Neural cell (in vitro differentiated cells): ENCODE data around the gene PACSIN2. TPM values are rescaled to one million over a fixed set of nuclear protein-coding genes. Genes with fewer than 3 reads are reported as not detected.

ENCODE experiments used
- H2AFZ ChIP-seq: fragments of 200-600, 300-800 bp; sonication (generic), shearing (Covaris generic); 2 replicates; pipeline ENCODE4 v1.6.0; 2014; ENCODE audit warnings: low read depth, mild to moderate bottlenecking, antibody characterized with exemption, low read length, moderate library complexity
- H3F3A ChIP-seq: fragments of 200-600 bp; shearing (Covaris generic); 2 replicates; pipeline ENCODE4 v1.6.1; 2016; ENCODE audit warnings: mild to moderate bottlenecking, moderate library complexity, mixed read lengths, antibody characterized with exemption, low read length; ENCODE audit not compliant: insufficient read depth, poor library complexity, severe bottlenecking
- H3K27ac ChIP-seq: fragments of 200-600, 300-800 bp; sonication (generic), shearing (Covaris generic); 2 replicates; pipeline ENCODE4 v1.5.1; 2014; ENCODE audit warnings: mild to moderate bottlenecking, low read length, moderate library complexity
- H3K27me3 ChIP-seq: fragments of 300-800, 200-600 bp; sonication (generic), shearing (Covaris generic); 2 replicates; pipeline ENCODE4 v1.6.0; 2014; ENCODE audit warnings: mild to moderate bottlenecking, low read depth, low read length, moderate library complexity; ENCODE audit not compliant: insufficient read depth
- H3K36me3 ChIP-seq: fragments of 300-800, 200-600 bp; sonication (generic), shearing (Covaris generic); 2 replicates; pipeline ENCODE4 v1.5.1; 2014; ENCODE audit warnings: mild to moderate bottlenecking, antibody characterized with exemption, low read length, moderate library complexity; ENCODE audit not compliant: insufficient read depth
- H3K4me2 ChIP-seq: fragments of 300-800, 200-600 bp; sonication (generic), shearing (Covaris generic); 2 replicates; pipeline ENCODE4 v1.6.0; 2014; ENCODE audit warnings: mild to moderate bottlenecking, low read length
- H3K4me3 ChIP-seq: fragments of 300-800, 200-600 bp; sonication (generic), shearing (Covaris generic); 2 replicates; pipeline ENCODE4 v1.5.1; 2014; ENCODE audit warnings: mild to moderate bottlenecking, low read length, moderate library complexity
- H3K79me2 ChIP-seq: fragments of 200-600 bp; shearing (Covaris generic); replicated peaks from 2 replicates; pipeline ENCODE4 v1.6.0; 2014; ENCODE audit warnings: mild to moderate bottlenecking, low read length, moderate library complexity; ENCODE audit not compliant: insufficient read depth
- H3K9ac ChIP-seq: fragments of 300-800, 200-600 bp; sonication (generic), shearing (Covaris generic); 2 replicates; pipeline ENCODE4 v1.6.1; 2016; ENCODE audit warnings: mild to moderate bottlenecking, low read length, mixed read lengths
- H3K9me2 ChIP-seq: fragments of 200-600 bp; shearing (Covaris generic); 2 replicates; pipeline ENCODE4 v1.6.1; 2016; ENCODE audit warnings: mild to moderate bottlenecking, low read length, mixed read lengths; ENCODE audit not compliant: insufficient read depth
- H3K9me3 ChIP-seq: fragments of 200-600, 300-800 bp; sonication (generic), shearing (Covaris generic); 2 replicates; pipeline ENCODE4 v1.6.1; 2016; ENCODE audit warnings: mild to moderate bottlenecking, mixed run types, low read length, moderate library complexity, mixed read lengths
- H4K20me1 ChIP-seq: fragments of 200-600 bp; shearing (Covaris generic); 2 replicates; pipeline ENCODE4 v1.6.1; 2016; ENCODE audit warnings: mild to moderate bottlenecking, mixed run types; ENCODE audit not compliant: insufficient read depth
- CTCF ChIP-seq: fragments of 450-650 bp; IDR thresholded peaks from 2 replicates; pipeline ENCODE4 v1.5.1; 2014; ENCODE audit warnings: antibody characterized with exemption, mild to moderate bottlenecking, moderate library complexity; ENCODE audit not compliant: poor library complexity, severe bottlenecking
- EP300 ChIP-seq: fragments of 450-650 bp; conservative IDR thresholded peaks from 2 replicates; pipeline ENCODE4 v1.6.1; 2014; ENCODE audit warnings: antibody characterized with exemption, mild to moderate bottlenecking, moderate library complexity; ENCODE audit not compliant: poor library complexity, severe bottlenecking
- EZH2 ChIP-seq: fragments of 200-600, 300-800 bp; shearing (Covaris generic), sonication (generic); IDR thresholded peaks from 2 replicates; pipeline ENCODE4 v1.6.1; 2014; ENCODE audit warnings: antibody characterized with exemption, low read length, borderline replicate concordance, mild to moderate bottlenecking; ENCODE audit not compliant: insufficient read depth, poor library complexity, severe bottlenecking
- MXI1 ChIP-seq: fragments of 450-650 bp; conservative IDR thresholded peaks from 2 replicates; pipeline ENCODE4 v1.6.1; 2014; ENCODE audit warnings: antibody characterized with exemption, mild to moderate bottlenecking; ENCODE audit not compliant: poor library complexity, severe bottlenecking
- POLR2AphosphoS5 ChIP-seq: IDR thresholded peaks from 2 replicates; pipeline ENCODE4 v1.6.1; 2012
- RAD21 ChIP-seq: fragments of 450-650 bp; conservative IDR thresholded peaks from 2 replicates; pipeline ENCODE4 v1.6.1; 2014; ENCODE audit warnings: antibody characterized with exemption, mild to moderate bottlenecking, moderate library complexity
- REST ChIP-seq: IDR thresholded peaks from 2 replicates; pipeline ENCODE4 v1.6.1; 2012; ENCODE audit warnings: borderline replicate concordance
- SMC3 ChIP-seq: fragments of 450-650 bp; conservative IDR thresholded peaks from 2 replicates; pipeline ENCODE4 v1.6.1; 2014; ENCODE audit warnings: antibody characterized with exemption, mild to moderate bottlenecking, moderate library complexity; ENCODE audit not compliant: poor library complexity
- TAF1 ChIP-seq: IDR thresholded peaks from 2 replicates; pipeline ENCODE4 v1.6.1; 2012; ENCODE audit warnings: low read depth
- polyA plus RNA-seq: library from polyadenylated mRNA; depleted of rRNA; stranded (reverse); fragments of >200 nt; gene quantifications from 2 replicates; pipeline ENCODE4 v1.2.3, GENCODE V29; 2014

The PACSIN2 gene
- polyA plus RNA-seq, 1 donor from 2014 or later = 47.2 TPM

GRCh38 chr22:42879371-42880021, 135.5 kb downstream of the PACSIN2 start:
- H2AFZ ChIP-seq = no peak overlapping the region
- H3F3A ChIP-seq = no peaks in the 10 kb centered on the region
- no peaks in the 10 kb centered on the region for H3K9me3 ChIP-seq
- no peaks in the 10 kb centered on the region for H4K20me1 ChIP-seq
- no peak overlapping the region for H3K4me3 ChIP-seq
- H3K27me3 ChIP-seq = no peaks in the 10 kb centered on the region
- no peaks in the 10 kb centered on the region for H3K79me2 ChIP-seq
- no peaks in the 10 kb centered on the region for H3K36me3 ChIP-seq
- TF ChIP-seq TAF1 (no peak), POLR2AphosphoS5 (no peak), EZH2 (no peak), EP300 (no peak), REST (no peak), RAD21 (no peak), CTCF (no peak), SMC3 (no peak), MXI1 (no peak)
- no peaks in the 10 kb centered on the region for H3K9me2 ChIP-seq
- H3K4me2 ChIP-seq = no peak overlapping the region
- H3K9ac ChIP-seq = no peak overlapping the region
- no peak overlapping the region for H3K27ac ChIP-seq

- H3K27ac ChIP-seq = no peak overlapping the region
- no peak overlapping the region for H3K4me3 ChIP-seq
- no peaks in the 10 kb centered on the region for H3K9me2 ChIP-seq
- no peak overlapping the region for H2AFZ ChIP-seq
- H3K36me3 ChIP-seq = no peaks in the 10 kb centered on the region
- H3K9ac ChIP-seq = no peak overlapping the region
- H3K27me3 ChIP-seq = no peaks in the 10 kb centered on the region
- no peaks in the 10 kb centered on the region for H3K9me3 ChIP-seq
- H3K79me2 ChIP-seq = no peaks in the 10 kb centered on the region
- no peaks in the 10 kb centered on the region for H4K20me1 ChIP-seq
- H3K4me2 ChIP-seq = no peak overlapping the region
- H3F3A ChIP-seq = no peaks in the 10 kb centered on the region
- TF ChIP-seq CTCF (no peak), MXI1 (no peak), EZH2 (no peak), TAF1 (no peak), EP300 (no peak), RAD21 (no peak), SMC3 (no peak), REST (no peak), POLR2AphosphoS5 (no peak)
Observed at GRCh38 chr22:42878561-42879305, 136.2 kb downstream of the PACSIN2 start.
